Measurements from ENCODE around the gene STX2.
"Not testable (repeated sequence)": the region's sequence is repeated elsewhere in the genome, so short reads cannot be mapped to it uniquely, and the experiment has no call there.

STX2 gene

DNA sequence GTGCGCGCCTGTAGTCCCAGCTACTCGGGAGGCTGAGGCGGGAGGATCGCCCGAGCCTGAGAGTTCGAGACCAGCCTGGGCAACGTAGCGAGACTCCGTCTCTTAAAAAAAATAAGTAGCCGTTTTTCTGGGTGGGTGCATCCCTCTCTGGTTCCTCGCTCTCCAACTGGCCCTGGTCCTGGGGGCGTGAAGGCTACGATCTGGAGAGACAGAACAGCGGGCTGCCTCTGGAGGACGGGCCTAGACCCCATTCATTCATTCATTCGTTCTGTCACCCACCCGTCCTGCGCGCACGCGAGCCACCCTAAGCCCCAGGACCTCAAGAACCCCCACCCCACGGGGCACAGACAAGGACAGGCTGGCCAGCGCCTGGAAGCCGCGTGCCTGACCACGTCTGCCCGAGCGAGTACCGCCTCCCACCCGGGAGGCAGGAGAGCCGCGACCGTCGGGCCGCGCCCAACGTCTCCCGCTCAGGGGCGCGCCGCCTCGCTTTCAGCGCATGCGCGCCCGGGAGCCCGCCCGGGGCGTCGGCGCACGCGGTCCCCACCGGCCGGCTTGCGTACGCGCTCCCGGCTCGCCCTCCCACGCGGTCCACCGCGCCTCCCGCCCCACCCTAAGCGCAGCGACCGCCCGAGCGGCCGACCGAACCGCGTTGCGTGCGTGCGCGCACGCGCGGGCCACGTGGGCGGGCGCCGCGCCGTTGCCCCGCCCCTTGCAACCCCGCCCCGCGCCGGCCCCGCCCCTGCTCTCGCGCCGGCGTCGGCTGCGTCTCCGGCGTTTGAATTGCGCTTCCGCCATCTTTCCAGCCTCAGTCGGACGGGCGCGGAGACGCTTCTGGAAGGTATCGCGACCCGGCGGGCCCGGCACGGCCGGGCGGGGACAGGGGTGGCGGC is 32.5 kb upstream of the STX2 start, which contains the start of gene RAN:
Gene RAN, plus strand, starts transcription at position 781 of the 893 bp plus-strand sequence. CDS start 528 bp downstream, outside the sequence.
- DNase-seq: peak; percentile 90
- TF ChIP-seq, protein P1, sequence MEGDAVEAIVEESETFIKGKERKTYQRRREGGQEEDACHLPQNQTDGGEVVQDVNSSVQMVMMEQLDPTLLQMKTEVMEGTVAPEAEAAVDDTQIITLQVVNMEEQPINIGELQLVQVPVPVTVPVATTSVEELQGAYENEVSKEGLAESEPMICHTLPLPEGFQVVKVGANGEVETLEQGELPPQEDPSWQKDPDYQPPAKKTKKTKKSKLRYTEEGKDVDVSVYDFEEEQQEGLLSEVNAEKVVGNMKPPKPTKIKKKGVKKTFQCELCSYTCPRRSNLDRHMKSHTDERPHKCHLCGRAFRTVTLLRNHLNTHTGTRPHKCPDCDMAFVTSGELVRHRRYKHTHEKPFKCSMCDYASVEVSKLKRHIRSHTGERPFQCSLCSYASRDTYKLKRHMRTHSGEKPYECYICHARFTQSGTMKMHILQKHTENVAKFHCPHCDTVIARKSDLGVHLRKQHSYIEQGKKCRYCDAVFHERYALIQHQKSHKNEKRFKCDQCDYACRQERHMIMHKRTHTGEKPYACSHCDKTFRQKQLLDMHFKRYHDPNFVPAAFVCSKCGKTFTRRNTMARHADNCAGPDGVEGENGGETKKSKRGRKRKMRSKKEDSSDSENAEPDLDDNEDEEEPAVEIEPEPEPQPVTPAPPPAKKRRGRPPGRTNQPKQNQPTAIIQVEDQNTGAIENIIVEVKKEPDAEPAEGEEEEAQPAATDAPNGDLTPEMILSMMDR (IDR thresholded peaks at IDR 0.05; ENCODE audit: low read depth, low read length): no peak
- Histone ChIP-seq H3K27me3 (ENCODE audit: insufficient read depth, low read depth, severe bottlenecking) (no peaks in the 10 kb centered on the region), H3K4me3 (ENCODE audit: low read depth, low read length) (peak within 1 kb of the TSS; percentile 77), H3K27ac (peak within 1 kb of the TSS; percentile 94), H3K9me3 (ENCODE audit: severe bottlenecking) (peaks cover 5% of the 10 kb centered on the region), H3K36me3 (peaks cover 42% of the 10 kb centered on the region)

DNA sequence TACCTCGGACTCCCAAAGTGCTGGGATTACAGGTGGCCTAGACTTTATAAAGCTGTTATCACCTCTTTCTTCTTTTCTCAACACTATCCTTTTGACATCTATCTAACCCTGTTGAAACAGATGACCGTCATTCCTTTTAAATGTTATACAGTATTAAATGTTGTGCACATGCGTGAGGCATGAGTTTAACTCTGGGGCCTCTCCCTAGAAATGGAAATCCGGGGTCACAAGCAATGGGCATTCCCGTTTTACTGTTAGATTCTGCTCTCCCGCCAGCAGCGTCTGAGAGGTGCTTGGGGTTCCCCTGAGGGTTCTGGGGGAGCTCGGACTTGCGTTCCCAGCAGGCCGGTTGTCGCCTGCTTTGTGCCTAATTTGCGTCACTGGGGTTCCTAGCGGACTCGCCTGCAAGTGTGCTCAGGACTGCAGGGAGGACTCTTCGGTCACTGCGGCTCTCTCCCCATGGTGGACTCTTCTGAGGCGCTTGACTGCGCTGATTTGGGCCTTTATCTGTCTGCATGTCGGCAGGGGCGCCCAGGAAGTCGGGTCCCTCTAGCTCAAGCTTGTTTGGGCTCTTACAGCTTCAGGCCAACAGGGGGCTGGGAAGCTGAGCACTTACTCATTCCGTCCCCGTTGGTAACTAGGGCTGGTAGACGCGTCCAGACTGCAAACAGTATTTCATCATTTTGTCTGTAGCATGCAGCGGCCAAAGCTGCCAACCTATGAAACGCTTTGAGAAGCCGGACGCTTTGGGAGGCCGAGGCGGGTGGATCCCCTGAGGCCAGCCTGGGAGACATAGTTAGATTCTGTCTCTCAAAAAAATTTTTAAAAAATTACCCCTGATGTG is 31.6 kb upstream of the STX2 start:
- peak; percentile 57 for DNase-seq
- Histone ChIP-seq H3K36me3 (peaks cover 33% of the 10 kb centered on the region), H3K4me3 (ENCODE audit: low read depth, low read length) (no peak overlapping the region), H3K9me3 (ENCODE audit: severe bottlenecking) (peaks cover 5% of the 10 kb centered on the region), H3K27ac (peak overlapping the region; percentile 88), H3K27me3 (ENCODE audit: insufficient read depth, low read depth, severe bottlenecking) (no peaks in the 10 kb centered on the region)
- TF ChIP-seq, protein P1 (IDR thresholded peaks at IDR 0.05; ENCODE audit: low read depth, low read length): peak; percentile 56

DNA sequence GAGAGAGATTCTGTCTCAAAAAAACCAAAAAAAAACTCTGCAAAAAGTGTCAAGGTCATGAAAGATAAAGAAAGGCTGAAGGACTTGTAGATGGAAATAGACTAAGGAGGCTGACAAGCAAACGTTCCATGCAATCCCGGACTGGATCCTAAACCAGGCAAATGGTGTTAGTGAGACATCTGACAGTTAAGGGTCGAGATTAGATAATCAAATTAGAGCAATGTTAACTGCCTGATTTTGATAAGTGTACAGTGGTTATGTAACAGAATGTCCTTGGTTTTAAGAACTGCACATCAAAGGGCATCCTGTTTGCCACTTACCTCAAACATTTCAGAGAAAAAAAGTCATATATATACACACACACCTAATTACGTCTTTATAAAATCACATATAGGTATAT is 29.4 kb upstream of the STX2 start:
- H3K27me3 ChIP-seq (ENCODE audit: insufficient read depth, low read depth, severe bottlenecking): no peaks in the 10 kb centered on the region
- H3K4me3 ChIP-seq (ENCODE audit: low read depth, low read length): no peak overlapping the region
- no peak for DNase-seq
- H3K36me3 ChIP-seq: peaks cover 10% of the 10 kb centered on the region
- peaks cover 5% of the 10 kb centered on the region for H3K9me3 ChIP-seq (ENCODE audit: severe bottlenecking)
- H3K27ac ChIP-seq: no peak overlapping the region
- TF ChIP-seq, protein P1 (IDR thresholded peaks at IDR 0.05; ENCODE audit: low read depth, low read length): no peak

DNA sequence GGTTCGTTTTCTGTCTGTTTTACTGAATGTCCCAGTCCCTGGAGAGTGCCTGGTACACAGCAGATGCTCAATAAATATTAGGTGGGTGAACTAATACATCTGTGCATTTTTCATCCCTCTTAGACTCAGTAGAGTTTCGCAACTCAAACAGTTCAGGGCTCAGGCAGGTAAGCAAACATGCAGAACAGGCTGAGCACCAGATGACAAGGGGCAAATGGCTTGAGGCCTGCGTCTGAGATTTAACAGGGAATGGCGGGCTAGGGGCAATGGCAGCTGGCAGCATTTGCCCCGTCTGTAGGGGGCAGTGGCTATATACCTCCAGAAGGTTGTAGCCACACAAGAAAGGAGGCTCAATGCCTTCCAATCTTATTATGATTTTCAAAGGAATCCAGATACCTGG is 24.2 kb upstream of the STX2 start:
- TF ChIP-seq, protein P1 (IDR thresholded peaks at IDR 0.05; ENCODE audit: low read depth, low read length): no peak
- DNase-seq: no peak
- Histone ChIP-seq H3K4me3 (ENCODE audit: low read depth, low read length) (no peak overlapping the region), H3K27me3 (ENCODE audit: insufficient read depth, low read depth, severe bottlenecking) (no peaks in the 10 kb centered on the region), H3K36me3 (no peaks in the 10 kb centered on the region), H3K27ac (no peak overlapping the region), H3K9me3 (ENCODE audit: severe bottlenecking) (peaks cover 6% of the 10 kb centered on the region)

DNA sequence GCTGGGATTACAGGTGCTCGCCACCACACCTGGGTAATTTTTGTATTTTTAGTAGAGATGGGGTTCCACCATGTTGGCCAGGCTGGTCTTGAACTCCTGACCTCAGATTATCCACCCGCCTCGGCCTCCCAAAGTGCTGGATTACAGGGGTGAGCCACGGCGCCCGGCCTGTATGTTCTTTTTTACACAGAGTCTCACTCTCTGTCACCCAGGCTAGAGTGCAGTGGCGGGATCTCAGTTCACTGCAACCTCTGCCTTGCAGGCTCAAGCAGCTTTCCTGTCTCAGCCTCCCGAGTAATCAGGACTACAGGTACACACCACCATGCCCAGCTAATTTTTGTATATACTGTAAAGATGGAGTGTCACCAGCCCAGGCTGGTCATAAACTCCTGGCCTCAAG is 23.7 kb upstream of the STX2 start:
- H3K4me3 ChIP-seq (ENCODE audit: low read depth, low read length); H3K27me3 ChIP-seq (ENCODE audit: insufficient read depth, low read depth, severe bottlenecking); H3K36me3 ChIP-seq; H3K27ac ChIP-seq; DNase-seq; H3K9me3 ChIP-seq (ENCODE audit: severe bottlenecking): not testable (repeated sequence)

DNA sequence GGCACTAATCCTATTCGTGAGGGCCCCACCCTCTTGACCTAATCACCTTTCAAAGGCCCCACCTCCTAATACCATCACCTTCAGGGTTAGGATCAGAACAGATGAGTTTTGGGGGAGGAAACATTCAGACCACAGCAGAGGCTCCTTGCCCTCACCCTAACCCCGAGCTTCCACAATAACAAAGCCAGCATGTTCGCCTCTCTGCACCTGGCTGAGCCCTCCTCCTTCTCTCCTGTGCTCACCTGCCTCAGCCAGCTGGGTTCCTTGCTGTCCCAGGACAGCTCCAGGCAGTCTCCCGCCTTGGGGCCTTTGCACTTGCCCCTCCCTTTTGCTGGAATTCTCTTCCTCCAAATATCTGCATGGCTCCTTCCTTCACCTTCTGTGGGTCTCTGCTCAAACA is 23.1 kb upstream of the STX2 start:
- TF ChIP-seq, protein P1 (IDR thresholded peaks at IDR 0.05; ENCODE audit: low read depth, low read length): no peak
- no peak for DNase-seq

More for the DNA sequence above, 23.1 kb upstream of the STX2 start:
- no peak overlapping the region for H3K27ac ChIP-seq
- H3K36me3 ChIP-seq: no peaks in the 10 kb centered on the region
- no peaks in the 10 kb centered on the region for H3K27me3 ChIP-seq (ENCODE audit: insufficient read depth, low read depth, severe bottlenecking)
- H3K9me3 ChIP-seq (ENCODE audit: severe bottlenecking): peaks cover 10% of the 10 kb centered on the region
- no peak overlapping the region for H3K4me3 ChIP-seq (ENCODE audit: low read depth, low read length)
